Fibroblast of skin of right biceps (primary cell): Measurements from ENCODE around the gene SLC5A2.

Source experiments
- DNase-seq: peaks from one replicate; pipeline ENCODE4 v3.0.0-alpha.2; 2013

Gene SLC5A2

GRCh38 chr16:31460582-31461002, 22.3 kb upstream of the SLC5A2 start:
- DNase-seq = peak; percentile 63

GRCh38 chr16:31461201-31461920, 21.6 kb upstream of the SLC5A2 start:
- no peak for DNase-seq

DNA sequence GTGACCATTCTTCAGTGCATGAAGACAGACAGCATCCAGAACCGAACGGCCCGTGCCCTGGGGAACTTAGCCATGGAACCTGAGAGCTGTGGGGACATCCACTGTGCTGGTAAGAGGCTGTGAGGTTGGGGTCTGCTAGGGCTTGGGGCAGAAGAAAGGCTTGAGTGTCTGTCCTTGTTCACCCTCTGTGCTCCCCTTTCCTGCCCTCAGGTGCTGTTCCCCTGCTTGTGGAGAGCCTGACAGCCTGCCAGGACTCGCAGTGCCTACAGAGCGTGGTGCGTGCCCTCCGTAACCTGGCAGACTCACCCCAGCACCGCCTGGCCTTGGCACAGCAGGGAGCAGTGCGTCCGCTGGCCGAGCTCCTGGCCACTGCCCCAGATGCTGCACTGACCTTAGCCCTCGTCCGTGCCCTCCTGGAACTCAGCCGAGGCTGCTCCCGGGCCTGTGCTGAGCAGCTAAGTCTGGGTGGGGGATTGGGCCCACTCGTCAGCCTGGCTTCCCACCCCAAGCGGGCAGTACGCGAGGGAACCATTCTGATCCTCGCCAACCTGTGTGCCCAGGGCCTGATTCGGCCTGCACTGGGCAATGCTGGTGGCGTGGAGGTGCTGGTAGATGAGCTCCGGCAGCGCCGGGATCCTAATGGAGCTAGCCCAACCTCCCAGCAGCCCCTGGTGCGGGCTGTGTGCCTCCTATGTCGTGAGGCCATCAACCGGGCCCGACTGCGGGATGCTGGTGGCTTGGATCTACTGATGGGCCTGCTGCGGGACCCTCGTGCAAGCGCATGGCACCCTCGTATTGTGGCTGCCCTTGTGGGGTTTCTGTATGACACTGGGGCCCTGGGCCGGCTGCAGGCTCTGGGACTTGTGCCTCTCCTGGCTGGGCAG, 20.8 kb upstream of the SLC5A2 start:
- DNase-seq = no peak

DNA sequence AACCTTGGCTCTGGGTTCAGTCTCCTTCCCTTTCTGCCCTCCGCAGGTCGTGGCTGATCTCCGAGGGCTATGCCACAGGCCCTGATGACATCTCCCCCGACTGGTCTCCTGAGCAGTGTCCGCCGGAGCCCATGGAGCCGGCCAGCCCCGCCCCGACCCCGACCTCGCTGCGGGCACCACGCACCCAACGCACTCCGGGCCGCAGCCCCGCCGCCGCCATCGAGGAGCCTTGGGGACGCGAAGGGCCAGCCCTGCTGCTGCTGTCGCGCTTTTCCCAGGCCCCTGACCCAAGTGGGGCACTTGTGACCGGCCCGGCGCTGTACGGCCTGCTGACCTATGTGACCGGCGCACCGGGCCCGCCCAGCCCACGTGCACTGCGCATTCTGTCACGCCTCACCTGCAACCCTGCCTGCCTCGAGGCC, 18.6 kb upstream of the SLC5A2 start:
- no peak for DNase-seq

DNA sequence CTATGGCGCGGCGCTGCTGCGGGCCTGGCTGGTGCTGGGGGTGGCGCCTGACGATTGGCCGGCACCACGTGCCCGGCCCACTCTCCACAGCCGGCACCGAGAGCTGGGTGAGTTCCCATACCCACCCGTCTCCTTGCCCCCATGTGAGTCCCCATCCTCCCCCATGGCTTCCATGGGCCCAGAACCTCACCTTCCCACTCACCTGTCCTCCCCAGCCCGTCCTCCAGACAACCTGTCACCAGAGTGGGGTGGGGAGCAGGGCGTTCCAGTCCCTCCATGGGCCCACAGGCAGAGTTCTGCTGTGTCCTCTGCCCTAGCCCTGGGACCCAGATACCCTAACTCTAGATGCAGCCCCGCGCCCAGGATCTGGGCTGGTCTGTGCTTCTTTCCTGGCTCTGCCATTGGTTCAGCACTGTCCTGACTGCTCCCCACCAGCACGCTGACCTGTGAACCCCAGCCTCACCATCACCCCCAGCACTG, 18.1 kb upstream of the SLC5A2 start:
- DNase-seq = no peak

DNA sequence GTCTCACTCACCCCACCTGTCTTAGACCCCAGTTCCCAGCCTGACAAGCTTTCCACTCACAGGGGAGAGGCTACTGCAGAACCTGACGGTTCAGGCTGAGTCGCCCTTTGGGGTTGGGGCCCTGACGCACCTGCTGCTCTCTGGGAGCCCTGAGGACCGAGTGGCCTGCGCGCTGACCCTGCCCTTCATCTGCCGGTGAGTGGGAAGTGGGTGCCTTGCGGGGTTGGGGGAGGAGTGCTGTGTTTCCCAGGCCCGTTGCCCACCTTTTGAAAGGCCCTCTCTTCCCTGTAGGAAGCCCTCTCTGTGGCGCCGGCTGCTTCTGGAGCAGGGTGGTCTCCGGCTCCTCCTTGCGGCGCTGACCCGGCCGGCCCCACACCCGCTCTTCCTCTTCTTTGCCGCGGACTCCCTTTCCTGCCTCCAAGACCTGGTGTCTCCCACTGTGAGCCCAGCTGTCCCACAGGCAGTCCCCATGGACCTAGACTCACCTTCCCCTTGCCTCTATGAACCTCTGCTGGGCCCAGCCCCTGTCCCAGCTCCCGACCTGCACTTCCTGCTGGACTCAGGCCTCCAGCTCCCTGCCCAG, 17.0 kb upstream of the SLC5A2 start:
- no peak for DNase-seq

- DNase-seq = no peak
These were observed 16.5 kb upstream of the SLC5A2 start for GRCh38 chr16:31466381-31466841.

DNA sequence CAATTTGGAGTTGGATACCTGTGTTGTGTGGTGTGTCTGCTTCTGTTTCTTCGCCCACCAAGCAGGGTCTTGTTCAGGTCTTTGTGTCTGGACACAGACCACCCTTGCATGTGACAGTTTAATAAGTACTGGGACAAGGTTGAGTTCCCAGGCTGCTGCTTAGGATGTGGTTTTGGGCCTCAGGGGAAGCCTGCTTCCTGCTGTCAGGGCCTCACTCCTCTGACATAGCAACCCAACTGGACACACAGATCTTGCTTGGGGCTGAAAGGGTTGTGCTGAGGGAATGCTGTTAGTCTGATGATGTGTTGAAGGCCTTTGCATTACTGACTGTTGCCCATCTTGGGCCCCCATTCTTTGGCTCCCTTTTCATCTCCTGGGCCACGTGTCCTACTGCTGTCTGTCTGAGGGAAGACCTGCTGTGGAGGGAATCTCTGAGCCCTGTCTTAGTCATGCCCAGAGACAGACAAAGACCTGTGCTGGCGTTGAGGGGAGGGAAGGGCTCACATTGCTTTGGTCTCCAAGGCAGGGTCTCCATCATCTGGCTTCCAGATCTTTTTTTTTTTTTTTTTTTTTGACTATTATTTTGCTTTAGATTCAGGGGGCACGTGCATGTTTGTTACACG, 15.7 kb upstream of the SLC5A2 start:
- peak; percentile 34 for DNase-seq

DNA sequence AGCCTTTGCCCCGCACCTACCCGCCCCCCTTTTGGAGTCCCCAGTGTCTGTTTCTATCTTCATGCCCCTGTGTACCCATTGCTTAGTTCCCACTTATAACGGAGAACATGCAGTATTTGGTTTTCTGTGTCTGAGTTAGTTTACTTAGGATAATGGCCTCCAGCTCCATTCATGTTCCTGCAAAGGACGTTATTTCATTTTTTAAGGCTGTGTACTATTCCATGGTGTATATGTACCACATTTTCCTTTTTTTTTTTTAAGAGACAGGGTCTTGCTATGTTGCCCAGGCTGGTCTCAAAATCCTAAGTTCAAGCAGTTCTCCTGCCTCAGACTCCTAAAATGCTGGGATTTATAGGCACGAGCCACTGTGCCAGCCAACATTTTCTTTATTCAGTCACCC, 15.1 kb upstream of the SLC5A2 start:
- DNase-seq = no peak

GRCh38 chr16:31470615-31471014, 12.3 kb upstream of the SLC5A2 start:
- DNase-seq = no peak

- no peak for DNase-seq
These were observed 11.6 kb upstream of the SLC5A2 start for GRCh38 chr16:31471241-31471874.

GRCh38 chr16:31471875-31472708, 10.8 kb upstream of the SLC5A2 start, which contains the start of gene TGFB1I1:
TGFB1I1 (plus strand) TSS chr16:31472152; CDS start chr16:31472189, 37 bp downstream.
- peak; percentile 92 for DNase-seq

DNA sequence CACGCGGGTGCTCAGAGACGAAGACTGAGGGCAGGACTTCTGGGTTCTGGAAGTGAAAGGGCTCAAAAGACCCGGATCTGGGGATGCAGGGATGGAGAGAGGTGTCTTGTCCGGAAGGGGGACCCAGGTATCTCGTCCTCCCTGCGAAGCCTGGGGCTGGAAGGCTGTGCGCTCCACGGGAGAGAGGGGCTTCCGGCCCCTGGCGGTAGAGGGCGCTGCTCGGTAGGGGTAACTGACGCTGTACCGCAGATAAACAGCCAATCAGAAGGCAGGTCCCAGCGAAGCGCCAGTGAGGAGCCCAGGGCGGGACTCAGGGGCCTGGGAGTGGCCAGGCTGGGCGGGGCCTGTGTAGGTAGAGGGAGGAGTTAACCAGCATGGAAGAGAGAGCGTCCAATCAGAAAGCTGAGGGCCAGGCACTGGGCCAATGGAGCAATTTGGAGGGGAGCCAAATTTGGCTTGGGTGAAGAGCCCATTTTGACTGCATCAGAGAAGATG, 10.2 kb upstream of the SLC5A2 start:
- peak; percentile 96 for DNase-seq

GRCh38 chr16:31473264-31473984, 9.5 kb upstream of the SLC5A2 start:
- no peak for DNase-seq

- DNase-seq = peak; percentile 83
These were observed 8.7 kb upstream of the SLC5A2 start for GRCh38 chr16:31474173-31474714.

- DNase-seq = no peak
These were observed 7.9 kb upstream of the SLC5A2 start for GRCh38 chr16:31474773-31475738.

GRCh38 chr16:31475946-31476302, 7.0 kb upstream of the SLC5A2 start:
- no peak for DNase-seq

GRCh38 chr16:31476303-31477219, 6.4 kb upstream of the SLC5A2 start:
- DNase-seq = peak; percentile 38
